Activated B cell treated with CpG ODN at 0.5 μM for 24 hours (primary cell): ENCODE measurements around the gene PSMA5. TPM values are rescaled to one million over a fixed set of nuclear protein-coding genes. Genes with fewer than 3 reads are reported as not detected.
A peak's percentile ranks its signal among the peaks of the same experiment; 100 is the strongest.

Experiments
- ATAC-seq: fragments of 200-7000 bp; cut with Tn5 transposase; one replicate; pipeline ENCODE4 v1.10.0; 2021; ENCODE audit warnings: low read depth, mild to moderate bottlenecking, moderate library complexity
- CTCF ChIA-PET: fragments of 350-600 bp; sonication (Branson Sonifier 250); formaldehyde crosslinking; loops from one replicate; lab custom pipeline; 2021; ENCODE audit warnings: antibody characterized with exemption; lab: Charles Lee
- POLR2A ChIA-PET: fragments of 350-600 bp; sonication (Branson Sonifier 250); formaldehyde crosslinking; loops from one replicate; lab custom pipeline; 2021; ENCODE audit warnings: antibody characterized with exemption; lab: Charles Lee
- DNase-seq: peaks from one replicate; pipeline ENCODE4 v3.0.0; 2022
- H3K27ac Mint-ChIP-seq: one replicate; pipeline ENCODE4 v1.8.0; 2020; ENCODE audit warnings: mixed read lengths
- H3K27me3 Mint-ChIP-seq: one replicate; pipeline ENCODE4 v1.8.0; 2021; ENCODE audit warnings: mixed read lengths
- H3K36me3 Mint-ChIP-seq: one replicate; pipeline ENCODE4 v1.8.0; 2021; ENCODE audit warnings: low read depth, mixed read lengths
- H3K4me1 Mint-ChIP-seq: one replicate; pipeline ENCODE4 v1.8.0; 2021; ENCODE audit warnings: mixed read lengths
- H3K4me3 Mint-ChIP-seq: one replicate; pipeline ENCODE4 v1.8.0; 2020; ENCODE audit warnings: mild to moderate bottlenecking, mixed read lengths
- H3K9me3 Mint-ChIP-seq: one replicate; pipeline ENCODE4 v1.8.0; 2020; ENCODE audit warnings: mixed read lengths
- intact Hi-C: fragments of 100-400 bp; cut with micrococcal nuclease; formaldehyde crosslinking; loops from one replicate; pipeline ENCODE4 v1.15.1; 2024
- total RNA-seq: library from RNA; stranded (reverse); gene quantifications from 2 replicates; pipeline ENCODE4 v1.2.3, GENCODE V29; 2022
- TF ChIP-seq, protein P1 (sequence below): fragments of 200-600 bp; IDR thresholded peaks from one replicate; pipeline ENCODE4 v1.8.0; 2022; ENCODE audit warnings: antibody characterized with exemption, mild to moderate bottlenecking

Gene PSMA5
- total RNA-seq, 1 donor from 2014 or later, result 105 TPM

DNA sequence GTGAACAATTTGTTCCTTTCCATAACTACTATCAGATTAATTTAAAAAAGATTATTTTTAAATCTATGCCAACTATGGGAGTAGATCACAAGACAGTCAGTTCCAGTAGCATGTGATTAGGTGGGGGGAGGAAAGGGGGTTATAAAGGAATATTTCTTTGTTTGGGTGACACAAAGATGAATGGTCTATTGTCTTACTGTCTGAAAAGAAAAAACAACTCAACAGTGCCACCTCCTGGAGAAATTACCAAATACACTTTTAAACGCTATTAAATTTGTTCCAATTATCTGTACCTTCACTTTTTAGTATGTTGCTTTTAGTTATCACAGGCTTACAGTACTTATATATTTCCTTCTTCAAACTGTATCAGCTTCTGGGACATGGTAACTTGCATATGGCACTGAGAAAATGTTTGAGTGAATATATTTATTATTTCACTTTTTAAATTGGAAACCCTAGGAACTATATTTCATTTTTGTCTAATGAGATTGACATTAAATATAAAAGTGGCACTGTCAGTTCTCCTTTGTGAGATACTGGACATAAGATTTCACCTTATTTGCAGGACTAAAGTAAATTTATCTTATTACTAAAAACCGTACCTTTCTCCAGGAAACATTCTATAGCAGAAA lies 26.8 kb downstream of the PSMA5 start:
- H3K27ac Mint-ChIP-seq, result no peak overlapping the region
- intact Hi-C loops, result loop anchor here (1.0 to 10.0 kb wide), 5 partner anchors 122 to 285 kb away; partner anchors contain the start of gene ELAPOR1
- TF ChIP-seq, protein P1, sequence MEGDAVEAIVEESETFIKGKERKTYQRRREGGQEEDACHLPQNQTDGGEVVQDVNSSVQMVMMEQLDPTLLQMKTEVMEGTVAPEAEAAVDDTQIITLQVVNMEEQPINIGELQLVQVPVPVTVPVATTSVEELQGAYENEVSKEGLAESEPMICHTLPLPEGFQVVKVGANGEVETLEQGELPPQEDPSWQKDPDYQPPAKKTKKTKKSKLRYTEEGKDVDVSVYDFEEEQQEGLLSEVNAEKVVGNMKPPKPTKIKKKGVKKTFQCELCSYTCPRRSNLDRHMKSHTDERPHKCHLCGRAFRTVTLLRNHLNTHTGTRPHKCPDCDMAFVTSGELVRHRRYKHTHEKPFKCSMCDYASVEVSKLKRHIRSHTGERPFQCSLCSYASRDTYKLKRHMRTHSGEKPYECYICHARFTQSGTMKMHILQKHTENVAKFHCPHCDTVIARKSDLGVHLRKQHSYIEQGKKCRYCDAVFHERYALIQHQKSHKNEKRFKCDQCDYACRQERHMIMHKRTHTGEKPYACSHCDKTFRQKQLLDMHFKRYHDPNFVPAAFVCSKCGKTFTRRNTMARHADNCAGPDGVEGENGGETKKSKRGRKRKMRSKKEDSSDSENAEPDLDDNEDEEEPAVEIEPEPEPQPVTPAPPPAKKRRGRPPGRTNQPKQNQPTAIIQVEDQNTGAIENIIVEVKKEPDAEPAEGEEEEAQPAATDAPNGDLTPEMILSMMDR, result peak; percentile 78
- peak overlapping the region; percentile 55 for H3K4me3 Mint-ChIP-seq
- CTCF ChIA-PET, result interaction anchor here (0.7 to 7.5 kb wide), 18 partner anchors 11 to 208 kb away, joined by 3 to 207 read pairs (median 5); partner anchors contain the start of genes CYB561D1, MYBPHL and PSRC1
- ATAC-seq, result no peak
- no peak for DNase-seq
- peaks cover 16% of the 10 kb centered on the region for H3K4me1 Mint-ChIP-seq
- peaks cover 35% of the 10 kb centered on the region for H3K27me3 Mint-ChIP-seq
- H3K36me3 Mint-ChIP-seq, result peaks cover 33% of the 10 kb centered on the region
- POLR2A ChIA-PET, result interaction anchor here (0.8 to 2.3 kb wide), 3 partner anchors 26 to 153 kb away, joined by 3 to 8 read pairs (median 5); partner anchors contain the start of gene PSMA5
- H3K9me3 Mint-ChIP-seq, result no peaks in the 10 kb centered on the region

DNA sequence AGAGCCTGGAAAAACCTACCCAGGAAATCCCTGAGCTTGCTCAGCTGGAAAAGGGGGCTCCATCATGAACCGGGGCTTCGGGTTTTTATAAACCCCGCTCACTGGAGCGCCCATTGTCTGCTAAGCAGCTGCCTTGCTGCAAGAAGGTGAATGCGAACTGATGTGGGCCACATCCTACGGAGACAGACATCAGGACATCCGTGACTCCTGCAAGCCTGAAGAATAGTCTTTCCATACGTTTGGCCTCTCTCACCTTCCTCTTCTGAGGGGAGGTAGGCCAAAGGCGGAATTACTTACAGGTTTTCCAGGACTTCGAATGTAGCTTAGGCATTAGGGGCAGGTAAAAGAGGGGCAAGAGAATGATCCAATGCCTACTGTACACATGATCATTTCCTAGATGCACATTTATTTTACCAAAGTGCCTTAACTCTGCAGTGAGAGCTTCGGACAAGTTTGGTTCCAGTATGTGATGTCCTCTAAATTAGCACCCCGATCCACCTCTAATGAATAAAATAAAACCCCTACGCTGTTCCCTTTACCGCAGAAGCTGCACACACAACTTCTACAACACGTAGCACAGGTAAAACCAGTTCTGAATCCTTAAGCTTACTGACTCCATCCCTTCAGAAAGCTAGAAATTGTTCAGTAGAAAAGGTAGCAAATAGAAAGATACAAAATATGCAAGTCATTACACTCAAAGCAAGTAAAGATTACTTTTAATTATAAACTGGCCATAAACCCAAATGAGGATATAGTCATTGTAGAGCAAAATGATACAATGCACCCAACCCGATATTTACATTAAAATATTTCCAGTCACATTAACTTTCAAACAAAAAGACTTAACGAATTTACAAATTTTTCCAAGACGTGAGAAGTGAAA lies 27.7 kb downstream of the PSMA5 start:
- Mint-ChIP-seq H3K36me3 (peaks cover 25% of the 10 kb centered on the region), H3K27me3 (peaks cover 40% of the 10 kb centered on the region), H3K4me1 (peaks cover 16% of the 10 kb centered on the region), H3K27ac (no peak overlapping the region), H3K4me3 (peak overlapping the region; percentile 83), H3K9me3 (no peaks in the 10 kb centered on the region)
- intact Hi-C loops, result loop anchor here (1.0 to 10.0 kb wide), 6 partner anchors 115 to 284 kb away; partner anchors contain the start of genes ELAPOR1 and PSRC1
- TF ChIP-seq, protein P1, result no peak
- no peak for ATAC-seq
- CTCF ChIA-PET, result interaction anchor here (0.7 to 7.5 kb wide), 17 partner anchors 10 to 197 kb away, joined by 3 to 207 read pairs (median 5); partner anchors contain the start of genes CYB561D1, MYBPHL and PSRC1
- POLR2A ChIA-PET, result interaction anchor here (0.8 to 2.3 kb wide), 4 partner anchors 27 to 152 kb away, joined by 3 to 8 read pairs (median 4); partner anchors contain the start of gene PSMA5
- DNase-seq, result no peak

DNA sequence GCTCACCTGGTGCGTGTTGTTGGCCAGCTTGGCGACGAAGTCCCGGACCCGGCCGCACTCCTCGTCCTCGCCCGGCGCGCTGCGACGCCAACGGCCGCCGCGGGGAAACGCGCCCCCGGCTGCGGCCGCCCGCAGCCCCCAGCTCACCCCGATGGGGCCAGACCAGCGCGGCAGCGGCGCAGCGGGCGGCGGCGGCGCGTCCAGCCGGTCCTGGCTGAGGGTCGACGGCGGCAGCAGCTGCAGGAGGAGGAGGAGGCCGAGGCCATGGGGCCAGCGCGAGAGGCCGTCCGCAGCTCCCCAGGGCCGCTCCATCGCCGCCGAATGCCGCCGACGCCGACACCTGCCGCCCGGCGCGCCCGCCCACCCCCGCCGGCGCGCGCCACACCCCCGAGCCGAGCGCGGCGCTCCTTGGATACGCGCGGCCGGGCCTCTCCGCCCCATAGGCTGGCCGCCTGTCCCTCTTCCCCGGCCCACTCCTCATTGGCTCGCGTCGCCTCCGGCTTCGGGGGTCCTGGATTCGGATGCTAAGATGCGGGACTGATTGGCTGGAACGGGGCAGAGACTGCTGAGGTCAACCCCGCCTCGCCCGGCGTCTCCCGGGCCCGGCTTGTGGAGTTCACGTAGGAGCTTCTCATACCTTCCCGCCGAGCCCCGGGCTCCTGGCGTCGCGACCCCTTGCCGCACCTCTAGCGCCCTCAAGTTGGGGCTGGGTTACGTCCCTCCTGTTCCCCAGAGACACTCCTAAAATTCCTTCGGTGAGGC lies 28.5 kb downstream of the PSMA5 start, which contains the start of gene SORT1:
Gene SORT1, minus strand, starts transcription at position 338 of the 762 bp plus-strand sequence. Its CDS starts 26 bp downstream, at position 312.
- Mint-ChIP-seq H3K36me3 (peaks cover 20% of the 10 kb centered on the region), H3K27ac (no peak within 1 kb of the TSS), H3K9me3 (no peaks in the 10 kb centered on the region), H3K4me1 (peaks cover 19% of the 10 kb centered on the region), H3K4me3 (peak within 1 kb of the TSS; percentile 83), H3K27me3 (peaks cover 45% of the 10 kb centered on the region)
- ChIA-PET POLR2A (interaction anchor here (0.6 to 2.3 kb wide), 4 partner anchors 28 to 232 kb away, joined by 3 to 8 read pairs (median 4); partner anchors contain the start of gene PSRC1), CTCF (interaction anchor here (1.0 to 7.5 kb wide), 13 partner anchors 10 to 197 kb away, joined by 3 to 207 read pairs (median 11); partner anchors contain the start of genes CYB561D1, MYBPHL and PSRC1)
- intact Hi-C loops, result loop anchor here (1.0 to 10.0 kb wide), 3 partner anchors 114 to 283 kb away; partner anchors contain the start of genes ELAPOR1 and PSRC1
- ATAC-seq (peak; percentile 93), DNase-seq (peak; percentile 54)
- TF ChIP-seq, protein P1, result no peak

DNA sequence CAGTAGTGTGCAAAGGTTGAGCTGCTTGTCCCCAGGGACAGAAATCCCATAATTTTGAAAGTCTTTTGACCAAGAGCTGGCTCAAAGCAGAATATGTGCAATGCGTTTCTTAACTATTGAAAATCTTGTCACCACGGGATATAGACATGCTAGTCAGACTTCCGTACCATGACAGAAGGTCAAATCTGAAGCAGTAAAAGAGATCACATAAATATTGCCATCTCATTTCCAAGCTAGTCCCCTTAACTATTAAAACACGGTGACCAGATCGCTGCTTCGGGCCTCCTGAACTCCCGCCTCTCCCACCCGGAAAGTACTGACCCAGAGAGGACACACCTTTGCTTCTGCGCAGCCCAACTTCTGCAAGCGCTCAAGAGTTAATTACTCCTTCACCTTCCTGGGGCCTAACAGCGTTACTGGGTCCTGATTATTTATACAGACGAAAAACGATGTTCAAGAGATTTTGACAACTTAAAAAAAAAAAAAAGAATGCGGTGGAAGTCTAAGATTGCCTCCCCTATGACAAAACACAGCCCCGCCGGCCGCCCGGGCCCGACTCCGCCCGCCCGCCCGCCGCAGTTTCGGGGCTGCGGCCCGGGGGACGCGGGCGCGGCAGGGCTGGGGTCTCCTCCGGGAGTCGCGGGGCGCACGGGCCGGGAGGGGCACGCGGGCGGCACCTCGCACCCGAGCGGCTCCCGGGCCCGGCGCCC lies 29.2 kb downstream of the PSMA5 start:
- Mint-ChIP-seq H3K27me3 (peaks cover 52% of the 10 kb centered on the region), H3K4me1 (peaks cover 26% of the 10 kb centered on the region), H3K9me3 (no peaks in the 10 kb centered on the region), H3K36me3 (peaks cover 17% of the 10 kb centered on the region), H3K4me3 (peak overlapping the region; percentile 83), H3K27ac (no peak overlapping the region)
- CTCF ChIA-PET, result interaction anchor here (1.5 to 7.5 kb wide), 4 partner anchors 13 to 132 kb away, joined by 3 to 207 read pairs (median 22); partner anchors contain the start of gene PSRC1
- ATAC-seq (no peak), DNase-seq (no peak)
- TF ChIP-seq, protein P1, result no peak
- intact Hi-C loops, result loop anchor here (5.0 to 10.0 kb wide), 2 partner anchors 195 to 282 kb away; partner anchors contain the start of gene ELAPOR1
- POLR2A ChIA-PET, result interaction anchor here (0.9 to 2.3 kb wide), 2 partner anchors 114 to 120 kb away, joined by 4 to 8 read pairs; partner anchors contain the start of gene PSRC1
